HepG2 (cell line): ENCODE measurements around the gene DTNB. TPM values are rescaled to one million over a fixed set of nuclear protein-coding genes. Genes with fewer than 3 reads are reported as not detected.

Source experiments
- ATAC-seq: fragments of 200-7000 bp; cut with Tn5 transposase; 3 replicates; pipeline ENCODE4 v1.9.1; 2020; ENCODE audit warnings: mild to moderate bottlenecking, moderate library complexity
- BruUV-seq: library from RNA; stranded (reverse); fragments of 400-500 nt; replicated peaks from 2 replicates; lab custom pipeline; 2021; lab: Mats Ljungman, UMichigan
- CTCF ChIA-PET: fragments of 300-600 bp; formaldehyde crosslinking; extraction: SDS; loops from one replicate; lab custom pipeline; 2021; ENCODE audit warnings: low total read pairs, inconsistent platforms, low intra/inter-chr PET ratio; lab: Yijun Ruan, JAX
- POLR2A ChIA-PET: fragments of 350-600 bp; sonication (Branson Sonifier 250); formaldehyde crosslinking; loops from one replicate; lab custom pipeline; 2020; ENCODE audit warnings: antibody characterized with exemption, inconsistent platforms; lab: Yijun Ruan, JAX
- DNase-seq: peaks from one replicate; pipeline ENCODE4 v3.0.0-alpha.2; 2015; ENCODE audit warnings: low spot score
- FAIRE-seq: peaks from 3 replicates; lab custom pipeline; 2011; peaks lifted over from hg19 to GRCh38; lab: Jason Lieb, UNC
- H2AFZ ChIP-seq: one replicate; pipeline ENCODE4 v1.6.1; 2011; ENCODE audit warnings: low read length, inconsistent platforms
- H3K27ac ChIP-seq: fragments of 300-600 bp; 3 replicates; pipeline ENCODE4 v1.8.0; 2011; ENCODE audit warnings: mixed run types, mild to moderate bottlenecking, mixed read lengths, low read length, inconsistent platforms; ENCODE audit not compliant: insufficient read depth; ENCODE audit errors: extremely low read length
- H3K27me3 ChIP-seq, 2 experiments: fragments of 200-600 bp in 1 of 2; 2 replicates in 1 of 2; 3 replicates in 1 of 2; pipeline versions ENCODE4 v1.6.0 to v1.8.0; 2011; ENCODE audit warnings: low read length in 2 of 2, mild to moderate bottlenecking in 2 of 2, moderate library complexity in 2 of 2, inconsistent platforms in 1 of 2; ENCODE audit not compliant: insufficient read depth in 2 of 2, control insufficient read depth in 1 of 2
- H3K36me3 ChIP-seq, 2 experiments: fragments of 200-600 bp in 1 of 2; replicated peaks in 1 of 2; 2 replicates in 1 of 2; 3 replicates in 1 of 2; pipeline versions ENCODE4 v1.5.1 to v1.8.0; 2011; ENCODE audit warnings: low read length in 2 of 2, inconsistent platforms in 1 of 2; ENCODE audit not compliant: insufficient read depth in 2 of 2, control insufficient read depth in 1 of 2
- H3K4me1 ChIP-seq: 2 replicates; pipeline ENCODE4 v1.5.1; 2012; ENCODE audit warnings: low read length, inconsistent platforms; ENCODE audit not compliant: insufficient read depth
- H3K4me2 ChIP-seq: 2 replicates; pipeline ENCODE4 v1.6.0; 2011; ENCODE audit warnings: low read depth, low read length, inconsistent platforms
- H3K4me3 ChIP-seq, 3 experiments: fragments of 200-600 bp in 1 of 3; sonication (generic), shearing (Covaris generic) in 1 of 3; replicated peaks in 1 of 3; 2 replicates each; pipeline ENCODE4 v1.5.1; 2011 to 2016; ENCODE audit warnings: low read length in 3 of 3, inconsistent platforms in 2 of 3, low read depth in 2 of 3, mild to moderate bottlenecking in 2 of 3, control low read depth in 1 of 3, mixed read lengths in 1 of 3; ENCODE audit not compliant: insufficient read depth in 1 of 3
- H3K79me2 ChIP-seq: one replicate; pipeline ENCODE4 v1.6.1; 2011; ENCODE audit warnings: low read length, inconsistent platforms; ENCODE audit not compliant: insufficient read depth
- H3K9ac ChIP-seq: 2 replicates; pipeline ENCODE4 v1.6.0; 2011; ENCODE audit warnings: mild to moderate bottlenecking, low read depth, low read length, inconsistent platforms; ENCODE audit not compliant: insufficient read depth
- H3K9me3 ChIP-seq: 2 replicates; pipeline ENCODE4 v1.5.1; 2012; ENCODE audit warnings: mild to moderate bottlenecking, low read length
- H4K20me1 ChIP-seq: 2 replicates; pipeline ENCODE4 v1.6.0; 2011; ENCODE audit warnings: inconsistent platforms, mild to moderate bottlenecking, low read length, moderate library complexity; ENCODE audit not compliant: insufficient read depth
- CENPX ChIP-seq: sonication (generic); formaldehyde crosslinking; IDR thresholded peaks from 2 replicates; pipeline ENCODE4 v1.9.0; 2021; ENCODE audit warnings: mild to moderate bottlenecking, missing genetic modification reagents, moderate library complexity
- FOSL1 ChIP-seq: sonication (generic); formaldehyde crosslinking; IDR thresholded peaks from 2 replicates; pipeline ENCODE4 v1.9.0; 2021; ENCODE audit warnings: missing genetic modification reagents, borderline replicate concordance
- HDAC6 ChIP-seq: fragments of 200-600 bp; sonication (generic); IDR thresholded peaks from 2 replicates; pipeline ENCODE4 v1.7.0; 2017; ENCODE audit warnings: mild to moderate bottlenecking, antibody characterized with exemption, low read length, low read depth
- NFYB ChIP-seq: sonication (generic); formaldehyde crosslinking; IDR thresholded peaks from 2 replicates; pipeline ENCODE4 v1.4.0; 2020; ENCODE audit warnings: missing genetic modification reagents
- PITX1 ChIP-seq: sonication (generic); formaldehyde crosslinking; IDR thresholded peaks from 2 replicates; pipeline ENCODE4 v1.5.1; 2020; ENCODE audit warnings: mild to moderate bottlenecking, missing genetic modification reagents
- RCOR2 ChIP-seq: IDR thresholded peaks from 2 replicates; pipeline ENCODE4 v1.6.1; 2016; ENCODE audit warnings: missing biosample characterization, missing genetic modification reagents
- ZKSCAN1 ChIP-seq: fragments of 150-350 bp; IDR thresholded peaks from 2 replicates; pipeline ENCODE4 v1.6.1; 2014; ENCODE audit warnings: low read length
- ZNF337 ChIP-seq: sonication (generic); formaldehyde crosslinking; IDR thresholded peaks from 2 replicates; pipeline ENCODE4 v1.5.1; 2020; ENCODE audit warnings: missing genetic modification reagents, low read depth, mild to moderate bottlenecking, borderline replicate concordance
- ZNF724P ChIP-seq: sonication (generic); formaldehyde crosslinking; IDR thresholded peaks from 2 replicates; pipeline ENCODE4 v1.8.0; 2022; ENCODE audit warnings: missing genetic modification reagents, borderline replicate concordance
- ZNF792 ChIP-seq: IDR thresholded peaks from 2 replicates; pipeline ENCODE4 v1.6.1; 2016
- in situ Hi-C: cut with HindIII; loops from 2 replicates; pipeline ENCODE4 v1.10.0; 2017; ENCODE audit warnings: low pct_unique_long_range_greater_than_20kb; ENCODE audit not compliant: extremely low pct_ligation_motif_present
- intact Hi-C: fragments of 100-400 bp; cut with micrococcal nuclease; formaldehyde crosslinking; loops from one replicate; pipeline ENCODE4 v1.10.0; 2022; ENCODE audit not compliant: unreplicated experiment
- polyA plus RNA-seq, 8 experiments: library from polyadenylated mRNA; depleted of rRNA in 3 of 8; stranded (reverse) in 7 of 8; unstranded in 1 of 8; fragments of >200 nt; fragmentation: Illumina TruSeq in 4 of 8; extraction: Trizol in 4 of 8; gene quantifications; 2 replicates each; pipeline versions ENCODE4 v1.2.1 to v1.2.3, GENCODE V29; 2011 to 2016; ENCODE audit warnings: low read depth in 4 of 8, missing spikeins in 1 of 8, mixed read lengths in 1 of 8; ENCODE audit not compliant: insufficient read depth in 1 of 8
- total RNA-seq, 5 experiments: library from RNA; depleted of rRNA; stranded (reverse); fragments of >200 nt; fragmentation: Illumina TruSeq; extraction: Trizol; gene quantifications; 2 replicates each; pipeline ENCODE4 v1.2.3, GENCODE V29; 2016; ENCODE audit warnings: low read depth in 1 of 5
- TF ChIP-seq, protein P1 (sequence below): sonication (generic); formaldehyde crosslinking; IDR thresholded peaks from 2 replicates; pipeline ENCODE4 v1.8.1; 2023; ENCODE audit warnings: missing genetic modification reagents, inconsistent platforms, borderline replicate concordance
- TF ChIP-seq, protein P2 (sequence below): sonication (generic); formaldehyde crosslinking; IDR thresholded peaks from 2 replicates; pipeline ENCODE4 v1.5.1; 2020; ENCODE audit warnings: mild to moderate bottlenecking, missing genetic modification reagents
- TF ChIP-seq, protein P3 (sequence below): sonication (generic); formaldehyde crosslinking; IDR thresholded peaks from 2 replicates; pipeline ENCODE4 v1.9.0; 2022; ENCODE audit warnings: low read depth, missing genetic modification reagents
- TF ChIP-seq, protein P4 (sequence below): sonication (generic); formaldehyde crosslinking; IDR thresholded peaks from 2 replicates; pipeline ENCODE4 v1.5.0; 2020; ENCODE audit warnings: missing genetic modification reagents, mild to moderate bottlenecking, borderline replicate concordance
- TF ChIP-seq, protein P5 (sequence below): fragments of 450-650 bp; IDR thresholded peaks from 2 replicates; pipeline ENCODE4 v1.6.1; 2016
- TF ChIP-seq, protein P6 (sequence below): sonication (generic); formaldehyde crosslinking; IDR thresholded peaks from 2 replicates; pipeline ENCODE4 v1.5.1; 2020; ENCODE audit warnings: missing genetic modification reagents, mild to moderate bottlenecking, borderline replicate concordance

DTNB gene
- total and polyA plus RNA-seq, 2 of the 13 experiments (the other 11 are each of a cell fraction or from before 2014, with no cell fraction given), result 14.4 to 23.9 TPM

DNA sequence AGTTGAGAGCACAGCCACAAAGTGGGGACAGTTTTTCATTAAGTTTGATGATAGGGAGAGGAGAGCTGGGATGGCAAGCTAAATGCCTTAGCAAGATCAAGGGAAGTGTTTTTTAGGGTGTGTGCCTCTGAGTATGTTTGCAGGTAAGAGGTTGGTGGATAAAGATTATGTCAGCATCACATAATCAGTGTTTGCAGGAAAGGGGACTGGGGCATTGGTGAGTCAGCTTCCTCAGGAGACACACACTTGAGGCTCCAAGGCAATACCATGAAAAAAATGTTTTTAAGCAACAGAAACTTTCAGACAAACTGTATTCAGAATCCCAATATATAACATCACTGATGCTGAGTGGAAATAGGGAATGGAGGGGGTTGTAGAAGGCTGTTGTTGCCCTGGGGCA lies 25.4 kb upstream of the DTNB start:
- no peak overlapping the region for H3K4me3 ChIP-seq
- peaks cover 3 to 34% of the 10 kb centered on the region in 2 experiments; a peak in 3 of 5 replicates for H3K27me3 ChIP-seq
- H3K27ac ChIP-seq, result no peak overlapping the region
- in situ Hi-C loops (no loop called here), intact Hi-C loops (no loop called here)
- ChIA-PET POLR2A (interaction anchor here (0.8 to 1.6 kb wide), 3 partner anchors 9 to 25 kb away, joined by 3 read pairs; no protein-coding TSS in a partner anchor), CTCF (no interaction called here)
- no peaks in the 10 kb centered on the region for H3K36me3 ChIP-seq
- no peak overlapping the region for H3K9ac ChIP-seq
- ATAC-seq, result no peak
- peaks cover 22% of the 10 kb centered on the region for H3K4me1 ChIP-seq
- BruUV-seq, result no TSS peak
- no peak overlapping the region for H3K4me2 ChIP-seq
- no peak overlapping the region for H2AFZ ChIP-seq
- no peaks in the 10 kb centered on the region for H3K9me3 ChIP-seq
- DNase-seq, result no peak
- H3K79me2 ChIP-seq, result no peaks in the 10 kb centered on the region
- H4K20me1 ChIP-seq, result no peaks in the 10 kb centered on the region
- FAIRE-seq, result no peak
- TF ChIP-seq, protein P1, sequence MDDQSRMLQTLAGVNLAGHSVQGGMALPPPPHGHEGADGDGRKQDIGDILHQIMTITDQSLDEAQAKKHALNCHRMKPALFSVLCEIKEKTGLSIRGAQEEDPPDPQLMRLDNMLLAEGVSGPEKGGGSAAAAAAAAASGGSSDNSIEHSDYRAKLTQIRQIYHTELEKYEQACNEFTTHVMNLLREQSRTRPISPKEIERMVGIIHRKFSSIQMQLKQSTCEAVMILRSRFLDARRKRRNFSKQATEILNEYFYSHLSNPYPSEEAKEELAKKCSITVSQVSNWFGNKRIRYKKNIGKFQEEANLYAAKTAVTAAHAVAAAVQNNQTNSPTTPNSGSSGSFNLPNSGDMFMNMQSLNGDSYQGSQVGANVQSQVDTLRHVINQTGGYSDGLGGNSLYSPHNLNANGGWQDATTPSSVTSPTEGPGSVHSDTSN (CRISPR knock-in tag), result no peak
- TF ChIP-seq ZNF337 (no peak), HDAC6 (no peak), CENPX (CRISPR knock-in tag) (no peak), ZNF724P (CRISPR knock-in tag) (no peak), PITX1 (CRISPR knock-in tag) (no peak), RCOR2 (CRISPR knock-in tag) (no peak), ZKSCAN1 (no peak), FOSL1 (CRISPR knock-in tag) (no peak), ZNF792 (no peak), NFYB (CRISPR knock-in tag) (no peak)
- TF ChIP-seq, protein P2, sequence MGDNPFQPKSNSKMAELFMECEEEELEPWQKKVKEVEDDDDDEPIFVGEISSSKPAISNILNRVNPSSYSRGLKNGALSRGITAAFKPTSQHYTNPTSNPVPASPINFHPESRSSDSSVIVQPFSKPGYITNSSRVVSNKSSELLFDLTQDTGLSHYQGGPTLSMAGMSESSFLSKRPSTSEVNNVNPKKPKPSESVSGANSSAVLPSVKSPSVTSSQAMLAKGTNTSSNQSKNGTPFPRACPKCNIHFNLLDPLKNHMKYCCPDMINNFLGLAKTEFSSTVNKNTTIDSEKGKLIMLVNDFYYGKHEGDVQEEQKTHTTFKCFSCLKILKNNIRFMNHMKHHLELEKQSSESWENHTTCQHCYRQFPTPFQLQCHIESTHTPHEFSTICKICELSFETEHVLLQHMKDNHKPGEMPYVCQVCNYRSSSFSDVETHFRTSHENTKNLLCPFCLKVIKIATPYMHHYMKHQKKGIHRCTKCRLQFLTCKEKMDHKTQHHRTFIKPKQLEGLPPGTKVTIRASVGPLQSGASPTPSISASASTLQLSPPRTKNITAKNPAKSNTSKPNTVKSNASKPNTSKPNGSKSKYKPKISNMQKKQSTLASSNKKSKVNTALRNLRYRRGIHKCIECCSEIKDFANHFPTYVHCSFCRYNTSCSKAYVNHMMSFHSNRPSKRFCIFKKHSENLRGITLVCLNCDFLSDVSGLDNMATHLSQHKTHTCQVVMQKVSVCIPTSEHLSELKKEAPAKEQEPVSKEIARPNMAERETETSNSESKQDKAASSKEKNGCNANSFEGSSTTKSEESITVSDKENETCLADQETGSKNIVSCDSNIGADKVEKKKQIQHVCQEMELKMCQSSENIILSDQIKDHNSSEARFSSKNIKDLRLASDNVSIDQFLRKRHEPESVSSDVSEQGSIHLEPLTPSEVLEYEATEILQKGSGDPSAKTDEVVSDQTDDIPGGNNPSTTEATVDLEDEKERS (CRISPR knock-in tag), result no peak
- TF ChIP-seq, protein P3, sequence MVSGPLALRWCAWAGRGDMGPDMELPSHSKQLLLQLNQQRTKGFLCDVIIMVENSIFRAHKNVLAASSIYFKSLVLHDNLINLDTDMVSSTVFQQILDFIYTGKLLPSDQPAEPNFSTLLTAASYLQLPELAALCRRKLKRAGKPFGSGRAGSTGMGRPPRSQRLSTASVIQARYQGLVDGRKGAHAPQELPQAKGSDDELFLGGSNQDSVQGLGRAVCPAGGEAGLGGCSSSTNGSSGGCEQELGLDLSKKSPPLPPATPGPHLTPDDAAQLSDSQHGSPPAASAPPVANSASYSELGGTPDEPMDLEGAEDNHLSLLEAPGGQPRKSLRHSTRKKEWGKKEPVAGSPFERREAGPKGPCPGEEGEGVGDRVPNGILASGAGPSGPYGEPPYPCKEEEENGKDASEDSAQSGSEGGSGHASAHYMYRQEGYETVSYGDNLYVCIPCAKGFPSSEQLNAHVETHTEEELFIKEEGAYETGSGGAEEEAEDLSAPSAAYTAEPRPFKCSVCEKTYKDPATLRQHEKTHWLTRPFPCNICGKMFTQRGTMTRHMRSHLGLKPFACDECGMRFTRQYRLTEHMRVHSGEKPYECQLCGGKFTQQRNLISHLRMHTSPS (CRISPR knock-in tag), result no peak
- TF ChIP-seq, protein P4, sequence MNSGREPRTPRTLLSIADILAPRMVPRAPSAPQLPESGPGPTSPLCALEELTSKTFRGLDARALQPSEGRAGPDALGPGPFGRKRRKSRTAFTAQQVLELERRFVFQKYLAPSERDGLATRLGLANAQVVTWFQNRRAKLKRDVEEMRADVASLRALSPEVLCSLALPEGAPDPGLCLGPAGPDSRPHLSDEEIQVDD, result no peak
- TF ChIP-seq, protein P5, sequence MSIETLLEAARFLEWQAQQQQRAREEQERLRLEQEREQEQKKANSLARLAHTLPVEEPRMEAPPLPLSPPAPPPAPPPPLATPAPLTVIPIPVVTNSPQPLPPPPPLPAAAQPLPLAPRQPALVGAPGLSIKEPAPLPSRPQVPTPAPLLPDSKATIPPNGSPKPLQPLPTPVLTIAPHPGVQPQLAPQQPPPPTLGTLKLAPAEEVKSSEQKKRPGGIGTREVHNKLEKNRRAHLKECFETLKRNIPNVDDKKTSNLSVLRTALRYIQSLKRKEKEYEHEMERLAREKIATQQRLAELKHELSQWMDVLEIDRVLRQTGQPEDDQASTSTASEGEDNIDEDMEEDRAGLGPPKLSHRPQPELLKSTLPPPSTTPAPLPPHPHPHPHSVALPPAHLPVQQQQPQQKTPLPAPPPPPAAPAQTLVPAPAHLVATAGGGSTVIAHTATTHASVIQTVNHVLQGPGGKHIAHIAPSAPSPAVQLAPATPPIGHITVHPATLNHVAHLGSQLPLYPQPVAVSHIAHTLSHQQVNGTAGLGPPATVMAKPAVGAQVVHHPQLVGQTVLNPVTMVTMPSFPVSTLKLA, result no peak
- TF ChIP-seq, protein P6, sequence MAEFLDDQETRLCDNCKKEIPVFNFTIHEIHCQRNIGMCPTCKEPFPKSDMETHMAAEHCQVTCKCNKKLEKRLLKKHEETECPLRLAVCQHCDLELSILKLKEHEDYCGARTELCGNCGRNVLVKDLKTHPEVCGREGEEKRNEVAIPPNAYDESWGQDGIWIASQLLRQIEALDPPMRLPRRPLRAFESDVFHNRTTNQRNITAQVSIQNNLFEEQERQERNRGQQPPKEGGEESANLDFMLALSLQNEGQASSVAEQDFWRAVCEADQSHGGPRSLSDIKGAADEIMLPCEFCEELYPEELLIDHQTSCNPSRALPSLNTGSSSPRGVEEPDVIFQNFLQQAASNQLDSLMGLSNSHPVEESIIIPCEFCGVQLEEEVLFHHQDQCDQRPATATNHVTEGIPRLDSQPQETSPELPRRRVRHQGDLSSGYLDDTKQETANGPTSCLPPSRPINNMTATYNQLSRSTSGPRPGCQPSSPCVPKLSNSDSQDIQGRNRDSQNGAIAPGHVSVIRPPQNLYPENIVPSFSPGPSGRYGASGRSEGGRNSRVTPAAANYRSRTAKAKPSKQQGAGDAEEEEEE (CRISPR knock-in tag), result no peak
